NCI-H748 (cell line): Measurements from ENCODE around the gene NELFCD.

Experiments
- DNase-seq: peaks from one replicate; lab custom pipeline; 2025; ENCODE audit not compliant: unreplicated experiment; lab: John Stamatoyannopoulos, UW

NELFCD gene

GRCh38 chr20:58993332-58994248, 12.5 kb downstream of the NELFCD start:
- no peak for DNase-seq

GRCh38 chr20:58994390-58995159, 13.5 kb downstream of the NELFCD start:
- DNase-seq = no peak

- no peak for DNase-seq
Observed at GRCh38 chr20:58995461-58996225, 14.6 kb downstream of the NELFCD start.

- DNase-seq = no peak
Observed at GRCh38 chr20:58996226-58996611, 15.2 kb downstream of the NELFCD start.

GRCh38 chr20:58997141-58997770, 16.2 kb downstream of the NELFCD start:
- DNase-seq = no peak

GRCh38 chr20:58998656-58999055, 17.6 kb downstream of the NELFCD start:
- DNase-seq = no peak

GRCh38 chr20:59000326-59000725, 19.3 kb downstream of the NELFCD start:
- no peak for DNase-seq

- no peak for DNase-seq
Observed at GRCh38 chr20:59001068-59001448, 20.0 kb downstream of the NELFCD start.

- no peak for DNase-seq
Observed at GRCh38 chr20:59001449-59002171, 20.6 kb downstream of the NELFCD start.

- no peak for DNase-seq
Observed at GRCh38 chr20:59002388-59002787, 21.3 kb downstream of the NELFCD start.

- DNase-seq = no peak
Observed at GRCh38 chr20:59002874-59003399, 21.9 kb downstream of the NELFCD start.

GRCh38 chr20:59003836-59004492, 22.9 kb downstream of the NELFCD start:
- DNase-seq = no peak

- no peak for DNase-seq
Observed at GRCh38 chr20:59004493-59004762, 23.4 kb downstream of the NELFCD start.

- DNase-seq = no peak
Observed at GRCh38 chr20:59004763-59005522, 23.9 kb downstream of the NELFCD start.

- no peak for DNase-seq
Observed at GRCh38 chr20:59005523-59006166, 24.6 kb downstream of the NELFCD start.

GRCh38 chr20:59006167-59006863, 25.3 kb downstream of the NELFCD start:
- no peak for DNase-seq

- DNase-seq = no peak
Observed at GRCh38 chr20:59006864-59007664, 26.0 kb downstream of the NELFCD start, which contains the start of gene CTSZ. TSS of gene CTSZ (minus strand) at chr20:59007254. CDS start at chr20:59007128, 126 bp downstream.
